ENCODE results near the gene NAA60. TPM values are rescaled to one million over a fixed set of nuclear protein-coding genes. Genes with fewer than 3 reads are reported as not detected.

NAA60 gene
- polyA plus RNA-seq (19.4 to 30.3 TPM (median 29.0 TPM) in 3 replicates), polyA minus RNA-seq (10.1 to 31.3 TPM (median 21.6 TPM) in 3 replicates)
- 35.5 TPM for polyA plus RNA-seq (2011; ENCODE audit: low read depth)
- 25.5 and 25.8 TPM in 2 replicates for polyA plus RNA-seq (2011; cell fraction: cytosol; rRNA removed)
- 23.3 and 27.9 TPM in 2 replicates for polyA plus RNA-seq (2011; cell fraction: nucleus; rRNA removed)
- polyA plus RNA-seq (2012; ENCODE audit: low replicate concordance) = 25.5 and 40.8 TPM in 2 replicates
- 23.0 TPM for polyA minus RNA-seq (2011; cell fraction: cytosol; rRNA and poly(A)+ RNA removed)
- polyA minus RNA-seq (2011; cell fraction: nucleus; rRNA and poly(A)+ RNA removed) = 10.7 and 14.7 TPM in 2 replicates

DNA sequence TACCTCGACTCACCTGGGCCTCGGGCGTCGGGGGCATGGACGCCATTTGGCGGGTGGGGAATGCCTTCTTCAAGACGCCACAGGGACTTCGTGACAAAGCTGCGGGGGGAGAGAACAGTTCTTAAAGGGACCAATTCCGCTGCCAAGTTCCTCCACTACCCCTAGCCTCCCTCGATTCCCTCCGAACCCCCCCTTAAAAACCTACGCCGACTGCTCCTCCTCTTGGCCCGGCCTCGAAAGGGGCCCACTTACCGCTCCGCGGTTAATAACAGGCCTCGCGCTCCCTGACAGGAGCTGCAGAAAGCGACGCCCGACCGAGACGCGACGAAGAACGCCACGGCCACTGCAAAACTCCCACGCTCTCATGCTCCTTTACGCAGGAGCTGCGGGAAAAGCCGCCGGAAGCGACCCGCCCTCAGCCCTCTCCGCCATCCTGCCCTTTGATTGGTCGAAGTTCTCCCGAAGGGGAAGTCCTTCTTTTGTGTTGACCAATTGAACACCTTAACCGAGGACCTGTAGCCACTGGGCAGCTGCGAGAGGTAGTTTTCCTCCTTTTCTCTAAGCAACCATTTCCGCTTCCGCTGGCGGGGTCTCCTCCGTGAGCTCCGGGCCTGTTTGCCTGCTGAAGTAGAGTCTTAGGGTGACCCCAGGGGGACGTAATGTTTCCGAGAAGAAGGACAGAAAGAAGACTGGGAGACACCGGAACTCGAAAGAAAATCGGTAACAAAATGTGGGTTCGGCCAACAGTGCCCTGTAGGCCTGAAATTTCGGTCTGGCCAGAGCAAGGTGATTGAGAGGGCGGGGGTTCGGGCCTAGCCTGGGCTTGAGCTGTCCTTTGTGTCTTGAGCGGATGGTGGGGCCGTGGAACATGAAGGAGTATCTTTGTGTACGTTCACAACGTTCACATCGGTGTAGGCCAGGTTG is at the start of gene NAA60, which contains the start of gene ZNF597:
Gene NAA60, plus strand, starts transcription at position 573 of the 924 bp plus-strand sequence. CDS start 32,548 bp downstream, outside the sequence.
Gene ZNF597, minus strand, starts transcription at position 397 of the 924 bp plus-strand sequence. Its CDS starts 351 bp downstream, at position 46.
- Histone ChIP-seq H3K27ac (ENCODE audit: control insufficient read depth, insufficient read depth, low read length) (peak within 1 kb of the TSS; percentile 83), H3K4me1 (ENCODE audit: control insufficient read depth, extremely low read depth, insufficient read depth, low read length) (peaks cover 4% of the 10 kb centered on the region)

DNA sequence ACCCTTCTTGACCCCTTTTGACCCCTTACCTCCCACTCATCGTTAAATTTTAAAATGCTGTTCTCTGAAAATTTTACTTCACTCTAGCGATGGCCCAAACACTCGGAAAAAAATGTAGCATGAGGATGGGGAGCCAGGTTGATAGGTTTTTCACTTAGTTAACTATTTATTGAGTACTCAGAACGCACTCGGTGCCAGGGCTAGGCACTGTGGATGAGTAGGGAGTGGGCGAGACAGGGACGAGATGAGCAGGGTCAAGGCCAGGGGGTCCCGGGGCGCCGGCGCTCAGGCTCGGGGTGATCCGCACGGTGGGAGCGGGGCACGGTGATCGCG is 43.1 kb upstream of the NAA60 start:
- H4K20me1 ChIP-seq (ENCODE audit: control insufficient read depth, extremely low read depth, insufficient read depth, low read length) = no peaks in the 10 kb centered on the region
- H2AFZ ChIP-seq (ENCODE audit: control insufficient read depth, low read length) = peak overlapping the region; percentile 83
- H3K79me2 ChIP-seq (ENCODE audit: control insufficient read depth, insufficient read depth, low read length) = peaks cover 56% of the 10 kb centered on the region
- FAIRE-seq (no peak), DNase-seq (ENCODE audit: low read depth, low spot score) (no peak)
- peak overlapping the region; percentile 91 to 98 (median 94) for H3K4me3 ChIP-seq (ENCODE audit: control insufficient read depth in 2 of 3, extremely low read depth in 1 of 3, insufficient read depth in 2 of 3, low read depth in 1 of 3, low read length in 3 of 3)
- H3K9me1 ChIP-seq (ENCODE audit: control insufficient read depth, extremely low read depth, insufficient read depth, low read length) = no peaks in the 10 kb centered on the region
- no peaks in the 10 kb centered on the region for H3K27me3 ChIP-seq (ENCODE audit: control insufficient read depth, extremely low read depth, insufficient read depth, low read length)
- TF ChIP-seq, protein P1, sequence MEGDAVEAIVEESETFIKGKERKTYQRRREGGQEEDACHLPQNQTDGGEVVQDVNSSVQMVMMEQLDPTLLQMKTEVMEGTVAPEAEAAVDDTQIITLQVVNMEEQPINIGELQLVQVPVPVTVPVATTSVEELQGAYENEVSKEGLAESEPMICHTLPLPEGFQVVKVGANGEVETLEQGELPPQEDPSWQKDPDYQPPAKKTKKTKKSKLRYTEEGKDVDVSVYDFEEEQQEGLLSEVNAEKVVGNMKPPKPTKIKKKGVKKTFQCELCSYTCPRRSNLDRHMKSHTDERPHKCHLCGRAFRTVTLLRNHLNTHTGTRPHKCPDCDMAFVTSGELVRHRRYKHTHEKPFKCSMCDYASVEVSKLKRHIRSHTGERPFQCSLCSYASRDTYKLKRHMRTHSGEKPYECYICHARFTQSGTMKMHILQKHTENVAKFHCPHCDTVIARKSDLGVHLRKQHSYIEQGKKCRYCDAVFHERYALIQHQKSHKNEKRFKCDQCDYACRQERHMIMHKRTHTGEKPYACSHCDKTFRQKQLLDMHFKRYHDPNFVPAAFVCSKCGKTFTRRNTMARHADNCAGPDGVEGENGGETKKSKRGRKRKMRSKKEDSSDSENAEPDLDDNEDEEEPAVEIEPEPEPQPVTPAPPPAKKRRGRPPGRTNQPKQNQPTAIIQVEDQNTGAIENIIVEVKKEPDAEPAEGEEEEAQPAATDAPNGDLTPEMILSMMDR (optimal IDR thresholded peaks at IDR 0.05 in 1 of 3, IDR thresholded peaks at IDR 0.05 in 1 of 3, conservative IDR thresholded peaks at IDR 0.05 in 1 of 3; ENCODE audit: extremely low read depth in 1 of 3, insufficient read depth in 2 of 3, low read length in 3 of 3) = no peak
- TF ChIP-seq EZH2 (IDR thresholded peaks at IDR 0.05; ENCODE audit: low read length) = no peak
- H3K9ac ChIP-seq (ENCODE audit: control insufficient read depth, extremely low read depth, insufficient read depth, low read length) = peak overlapping the region; percentile 89
- peaks cover 7% of the 10 kb centered on the region for H3K4me1 ChIP-seq (ENCODE audit: control insufficient read depth, extremely low read depth, insufficient read depth, low read length)
- dilution Hi-C loops (cut with MboI; ENCODE audit: extremely low pct_ligation_motif_present, low sequenced_read_pairs) = no loop called here
- H3K36me3 ChIP-seq (ENCODE audit: control insufficient read depth in 2 of 2, extremely low read depth in 1 of 2, insufficient read depth in 2 of 2, low read length in 2 of 2) = peaks cover 20 to 24% of the 10 kb centered on the region in 2 experiments
- H3K4me2 ChIP-seq (ENCODE audit: control insufficient read depth, extremely low read depth, insufficient read depth, low read depth, low read length) = peak overlapping the region; percentile 90
- H3K9me3 ChIP-seq (ENCODE audit: control insufficient read depth, low read depth, low read length) = no peaks in the 10 kb centered on the region
- H3K27ac ChIP-seq (ENCODE audit: control insufficient read depth, insufficient read depth, low read length) = peak overlapping the region; percentile 71

More for the DNA sequence above, at the start of gene NAA60, which contains the start of gene ZNF597:
- Histone ChIP-seq H2AFZ (ENCODE audit: control insufficient read depth, low read length) (peak within 1 kb of the TSS; percentile 75), H3K9me3 (ENCODE audit: control insufficient read depth, low read depth, low read length) (no peaks in the 10 kb centered on the region), H3K36me3 (ENCODE audit: control insufficient read depth in 2 of 2, extremely low read depth in 1 of 2, insufficient read depth in 2 of 2, low read length in 2 of 2) (no peaks in the 10 kb centered on the region), H4K20me1 (ENCODE audit: control insufficient read depth, extremely low read depth, insufficient read depth, low read length) (no peaks in the 10 kb centered on the region), H3K79me2 (ENCODE audit: control insufficient read depth, insufficient read depth, low read length) (peaks cover 35% of the 10 kb centered on the region), H3K27me3 (ENCODE audit: control insufficient read depth, extremely low read depth, insufficient read depth, low read length) (no peaks in the 10 kb centered on the region), H3K9me1 (ENCODE audit: control insufficient read depth, extremely low read depth, insufficient read depth, low read length) (no peaks in the 10 kb centered on the region), H3K4me2 (ENCODE audit: control insufficient read depth, extremely low read depth, insufficient read depth, low read depth, low read length) (peak within 1 kb of the TSS; percentile 89), H3K4me3 (ENCODE audit: control insufficient read depth in 2 of 3, extremely low read depth in 1 of 3, insufficient read depth in 2 of 3, low read depth in 1 of 3, low read length in 3 of 3) (peak within 1 kb of the TSS; percentile 56 to 76 (median 75)), H3K9ac (ENCODE audit: control insufficient read depth, extremely low read depth, insufficient read depth, low read length) (peak within 1 kb of the TSS; percentile 91)
- no peak for FAIRE-seq
- dilution Hi-C loops (cut with MboI; ENCODE audit: extremely low pct_ligation_motif_present, low sequenced_read_pairs) = no loop called here
- DNase-seq (ENCODE audit: low read depth, low spot score) = no peak
- TF ChIP-seq, protein P1 (optimal IDR thresholded peaks at IDR 0.05 in 1 of 3, IDR thresholded peaks at IDR 0.05 in 1 of 3, conservative IDR thresholded peaks at IDR 0.05 in 1 of 3; ENCODE audit: extremely low read depth in 1 of 3, insufficient read depth in 2 of 3, low read length in 3 of 3) = no peak
- no peak for TF ChIP-seq EZH2 (IDR thresholded peaks at IDR 0.05; ENCODE audit: low read length)
